ENCODE results near the gene BICRAL. TPM values are rescaled to one million over a fixed set of nuclear protein-coding genes. Genes with fewer than 3 reads are reported as not detected.
A peak's percentile ranks its signal among the peaks of the same experiment; 100 is the strongest.
"Not testable (repeated sequence)": the region's sequence is repeated elsewhere in the genome, so short reads cannot be mapped to it uniquely, and the experiment has no call there.

Gene BICRAL
- total RNA-seq, 1 donor from 2014 or later = 11.3 TPM

DNA sequence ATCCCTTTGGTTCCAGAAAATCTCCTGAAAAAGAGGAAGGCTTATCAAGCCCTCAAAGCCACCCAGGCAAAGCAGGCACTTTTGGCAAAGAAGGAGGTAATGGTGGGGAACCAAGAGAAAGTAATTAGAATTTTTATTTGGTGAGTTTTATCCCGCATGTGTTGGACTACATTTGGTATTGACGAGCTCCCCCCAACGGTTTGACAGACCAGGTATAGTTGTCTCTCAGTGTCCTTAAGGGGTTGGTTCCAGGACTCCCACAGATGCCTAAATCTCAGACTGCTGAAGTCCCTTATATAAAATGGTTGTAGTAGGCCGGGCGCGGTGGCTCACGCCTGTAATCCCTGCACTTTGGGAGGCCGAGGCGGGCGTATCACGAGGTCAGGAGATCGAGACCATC, 99.0 kb downstream of the BICRAL start:
- DNase-seq (ENCODE audit: low spot score); intact Hi-C loops (cut with DNase I): not testable (repeated sequence)

DNA sequence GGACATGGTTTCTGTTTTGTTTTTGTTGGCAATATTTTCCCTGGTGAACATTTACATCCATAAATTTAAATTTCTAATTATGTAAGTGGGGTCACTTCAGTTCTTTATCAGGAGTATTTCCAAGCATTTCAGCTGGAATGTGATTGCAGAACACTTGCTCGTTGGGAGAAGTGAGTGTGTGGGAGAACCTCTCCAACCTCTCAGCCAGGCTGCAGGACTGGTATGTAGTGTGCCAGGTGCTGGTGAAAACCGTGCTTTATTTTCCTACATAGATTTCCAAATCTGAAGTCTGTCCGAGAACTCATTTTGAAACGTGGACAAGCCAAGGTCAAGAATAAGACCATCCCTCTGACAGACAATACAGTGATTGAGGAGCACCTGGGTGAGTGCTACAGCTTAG, 103.8 kb downstream of the BICRAL start:
- no peak for DNase-seq (ENCODE audit: low spot score)
- intact Hi-C loops (cut with DNase I) = no loop called here

DNA sequence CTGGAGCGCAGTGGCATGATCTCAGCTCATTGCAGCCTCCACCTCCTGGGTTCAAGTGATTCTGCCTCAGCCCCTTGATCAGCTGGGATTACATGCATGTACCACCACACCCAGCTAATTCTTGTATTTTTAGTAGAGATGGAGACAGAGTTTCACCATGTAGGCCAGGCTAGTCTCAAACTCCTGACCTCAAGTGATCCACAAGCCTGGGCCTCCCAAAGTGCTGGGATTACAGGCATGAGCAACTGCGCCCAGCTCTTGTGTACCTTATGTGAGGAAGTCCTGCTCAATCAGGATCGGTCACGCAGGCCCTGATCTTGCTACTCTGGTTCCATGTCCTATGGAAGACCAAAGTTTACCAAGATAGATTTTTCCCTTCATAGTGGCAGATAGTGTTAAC, 106.3 kb downstream of the BICRAL start:
- DNase-seq (ENCODE audit: low spot score); intact Hi-C loops (cut with DNase I): not testable (repeated sequence)

DNA sequence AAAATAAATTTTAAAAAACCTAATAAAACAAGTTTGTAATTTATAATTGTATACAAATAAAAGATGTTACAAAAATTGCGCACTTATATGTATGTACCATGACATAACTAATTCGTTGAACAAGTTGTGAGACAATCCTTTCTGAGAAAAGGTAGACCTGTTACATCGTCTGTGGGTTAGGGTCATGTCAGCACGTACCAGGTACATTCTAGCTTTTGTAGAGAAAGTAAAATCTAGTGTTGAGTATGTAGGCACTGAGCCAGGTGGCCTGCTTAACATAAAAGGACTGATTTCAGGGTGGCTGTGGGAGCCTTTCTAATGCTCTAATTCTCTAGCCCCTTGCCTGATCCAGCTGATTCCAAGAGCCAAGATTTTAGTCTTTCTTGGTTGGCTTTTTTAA, 108.0 kb downstream of the BICRAL start:
- intact Hi-C loops (cut with DNase I) = loop anchor here (1.0 to 5.0 kb wide), 2 partner anchors 11 to 143 kb away; partner anchors contain the start of genes RPL7L1 and TBCC
- no peak for DNase-seq (ENCODE audit: low spot score)

DNA sequence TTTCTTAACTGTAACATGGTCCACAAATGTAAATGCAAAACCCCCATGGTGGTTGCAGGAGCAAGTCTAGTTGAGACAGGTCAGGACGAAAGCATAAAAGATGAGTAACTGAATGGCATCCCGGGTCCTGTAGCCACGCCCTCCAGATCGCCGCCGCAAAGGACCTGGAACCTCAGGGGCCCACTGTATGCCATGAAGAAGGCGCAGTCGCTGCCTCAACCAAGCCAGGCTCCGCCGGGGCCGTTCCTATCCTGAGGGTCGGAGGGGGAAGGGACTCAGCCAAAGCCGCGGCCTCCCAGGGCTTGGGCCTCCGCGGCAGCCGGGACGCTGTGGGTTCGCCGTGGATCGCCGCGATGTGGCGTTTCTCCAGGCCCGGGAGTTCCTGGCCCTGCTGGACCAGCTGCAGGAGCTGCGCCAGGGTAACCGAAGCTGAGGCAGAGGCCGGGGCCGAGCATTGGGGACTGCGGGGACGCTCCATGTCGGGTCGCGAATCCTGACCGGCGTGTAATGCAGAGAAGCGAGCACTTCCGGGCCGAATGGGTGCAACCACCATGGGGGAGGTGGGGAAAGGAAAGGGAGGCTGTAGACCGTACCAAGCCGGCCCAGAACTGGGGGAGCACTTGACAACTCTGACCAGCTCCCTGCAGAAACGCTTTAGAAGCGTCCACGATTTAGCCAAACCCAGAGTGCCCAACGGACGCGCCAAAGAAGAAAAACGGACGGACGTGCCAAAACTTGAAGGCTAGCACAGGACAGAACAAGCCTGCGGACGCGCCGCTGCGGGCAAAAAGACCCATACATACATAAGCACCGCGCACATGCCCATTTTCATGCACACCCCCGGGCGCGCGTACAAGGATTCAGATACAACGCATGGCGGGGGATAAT, 108.7 kb downstream of the BICRAL start:
- intact Hi-C loops (cut with DNase I) = loop anchor here (1.0 to 5.0 kb wide), 2 partner anchors 11 to 143 kb away; partner anchors contain the start of genes RPL7L1 and TBCC
- peak; percentile 98 for DNase-seq (ENCODE audit: low spot score)

DNA sequence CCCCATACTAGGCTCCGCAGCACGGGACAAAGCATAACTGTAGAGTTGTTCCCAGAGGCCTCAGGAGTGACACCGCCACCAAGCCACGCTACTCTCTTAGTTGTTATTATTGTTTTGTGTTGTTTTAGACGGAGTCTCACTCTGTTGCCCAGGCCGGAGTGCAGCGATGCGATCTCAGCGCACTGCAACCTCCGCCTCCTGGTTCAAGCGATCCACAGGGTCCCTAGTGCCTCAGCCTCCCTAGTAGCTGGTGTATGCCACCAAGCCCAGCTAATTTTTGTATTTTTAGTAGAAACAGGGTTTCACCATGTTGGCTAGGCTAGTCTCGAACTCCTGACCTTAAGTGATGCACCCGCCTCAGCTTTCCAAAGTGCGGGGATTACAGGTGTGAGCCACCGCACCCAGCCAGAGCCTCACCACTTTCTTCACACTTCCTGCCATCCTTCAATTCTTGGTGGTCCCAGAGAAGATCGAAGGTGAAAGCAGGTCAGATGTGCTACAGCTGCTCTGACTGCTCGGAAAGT, 109.4 kb downstream of the BICRAL start:
- DNase-seq (ENCODE audit: low spot score) = no peak
- intact Hi-C loops (cut with DNase I) = loop anchor here (5.0 kb wide), 1 partner anchor 144 kb away; the partner anchor contains the start of gene TBCC

DNA sequence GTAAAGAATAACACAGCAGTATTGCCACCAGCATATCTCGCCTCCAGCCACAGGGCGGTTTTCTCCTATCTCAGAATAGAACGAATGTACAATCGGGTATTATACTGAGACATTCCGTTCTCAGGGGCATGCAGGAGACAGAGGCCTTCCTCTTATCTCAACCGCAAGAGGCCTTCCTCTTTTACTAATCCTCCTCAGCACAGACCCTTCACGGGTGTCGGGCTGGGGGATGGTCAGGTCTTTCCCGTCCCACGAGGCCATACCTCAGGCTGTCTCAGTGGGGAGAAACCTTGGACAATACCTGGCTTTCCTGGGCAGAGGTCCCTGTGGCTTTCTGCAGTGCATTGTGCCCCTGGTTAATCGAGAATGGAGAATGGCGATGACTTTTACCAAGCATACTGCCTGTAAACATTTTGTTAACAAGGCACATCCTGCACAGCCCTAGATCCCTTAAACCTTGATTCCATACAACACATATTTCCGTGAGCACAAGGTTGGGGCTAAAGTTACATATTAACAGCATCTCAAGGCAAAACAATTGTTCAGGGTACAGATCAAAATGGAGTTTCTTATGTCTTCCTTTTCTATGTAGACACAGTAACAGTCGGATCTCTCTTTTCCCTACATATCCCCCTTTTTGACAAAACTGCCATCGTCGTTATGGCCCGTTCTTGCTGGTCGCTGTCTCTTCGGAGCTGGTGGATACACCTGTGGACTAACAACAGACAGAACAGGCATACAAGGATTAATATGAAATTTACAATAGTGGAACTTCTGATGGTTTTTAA, 112.4 kb downstream of the BICRAL start:
- not testable (repeated sequence) for DNase-seq (ENCODE audit: low spot score)
- intact Hi-C loops (cut with DNase I) = loop anchor here (5.0 kb wide), 1 partner anchor 147 kb away; the partner anchor contains the start of gene TBCC

DNA sequence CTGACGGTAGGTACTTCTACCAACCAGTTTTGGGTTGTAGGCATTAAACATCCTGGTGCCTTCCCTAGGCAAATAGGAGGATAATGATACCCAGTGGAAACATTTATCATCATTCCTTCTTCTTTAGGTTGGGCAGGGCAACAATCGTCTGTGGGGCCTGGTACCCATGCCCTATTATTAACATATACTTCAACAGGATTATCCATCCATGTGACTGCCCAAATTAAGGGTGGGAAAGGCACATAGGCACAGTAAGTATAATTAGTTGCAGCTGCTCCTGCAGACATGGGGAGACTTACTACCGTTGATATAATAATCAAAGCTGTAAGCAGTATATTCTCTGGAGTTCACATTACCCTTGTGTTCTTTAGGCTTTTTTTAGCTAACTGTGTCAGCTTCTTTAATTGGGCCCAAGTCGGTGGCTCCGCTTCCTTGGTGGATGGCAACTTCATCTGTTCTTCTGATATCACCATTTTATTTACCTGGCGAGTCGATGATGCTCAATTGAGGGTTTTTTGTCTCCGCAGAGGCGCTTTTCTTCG, 114.4 kb downstream of the BICRAL start:
- DNase-seq (ENCODE audit: low spot score) = no peak
- intact Hi-C loops (cut with DNase I) = no loop called here

DNA sequence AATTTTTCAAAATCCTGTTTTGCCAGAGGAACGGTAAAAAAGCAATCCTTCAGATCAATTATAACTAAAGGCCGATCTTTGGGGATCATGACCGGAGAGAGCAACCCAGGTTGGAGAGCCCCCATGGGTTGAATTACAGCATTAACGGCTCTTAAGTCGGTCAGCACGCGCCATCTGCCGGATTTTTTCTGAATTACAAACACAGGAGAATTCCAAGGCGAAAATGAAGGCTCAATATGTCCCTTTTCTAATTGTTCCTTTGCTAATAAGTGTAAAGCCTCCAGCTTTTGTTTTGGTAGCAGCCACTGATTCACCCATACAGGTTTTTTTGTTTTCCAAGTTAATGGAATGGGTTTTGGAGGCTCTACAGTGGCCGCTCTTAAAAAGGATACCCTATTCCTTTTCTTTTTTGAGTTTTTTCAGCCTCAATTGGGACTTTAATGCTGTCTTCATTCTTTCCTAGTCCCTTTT, 117.1 kb downstream of the BICRAL start:
- intact Hi-C loops (cut with DNase I) = no loop called here
- DNase-seq (ENCODE audit: low spot score) = no peak

DNA sequence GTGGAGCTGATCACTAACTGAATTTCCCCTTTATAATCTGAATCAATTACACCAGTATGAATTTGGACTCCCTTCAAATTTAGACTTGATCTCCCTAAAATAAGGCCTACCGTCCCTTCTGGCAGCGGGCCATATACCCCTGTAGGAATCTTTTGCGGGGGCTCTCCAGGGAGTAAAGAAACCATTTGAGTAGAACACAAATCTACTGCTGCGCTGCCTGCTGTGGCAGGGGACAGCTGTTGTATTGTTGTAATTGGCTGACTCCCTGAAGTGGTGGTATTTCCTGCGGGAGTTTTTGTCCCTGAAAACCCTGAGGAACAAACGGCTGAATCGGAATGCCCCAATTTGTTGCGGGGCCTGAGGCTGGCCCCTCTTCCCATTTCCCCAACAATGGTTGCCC, 118.0 kb downstream of the BICRAL start:
- no peak for DNase-seq (ENCODE audit: low spot score)
- intact Hi-C loops (cut with DNase I) = loop anchor here (5.0 to 10.0 kb wide), 3 partner anchors 112 to 435 kb away; partner anchors contain the start of genes KLHDC3 and MEA1

DNA sequence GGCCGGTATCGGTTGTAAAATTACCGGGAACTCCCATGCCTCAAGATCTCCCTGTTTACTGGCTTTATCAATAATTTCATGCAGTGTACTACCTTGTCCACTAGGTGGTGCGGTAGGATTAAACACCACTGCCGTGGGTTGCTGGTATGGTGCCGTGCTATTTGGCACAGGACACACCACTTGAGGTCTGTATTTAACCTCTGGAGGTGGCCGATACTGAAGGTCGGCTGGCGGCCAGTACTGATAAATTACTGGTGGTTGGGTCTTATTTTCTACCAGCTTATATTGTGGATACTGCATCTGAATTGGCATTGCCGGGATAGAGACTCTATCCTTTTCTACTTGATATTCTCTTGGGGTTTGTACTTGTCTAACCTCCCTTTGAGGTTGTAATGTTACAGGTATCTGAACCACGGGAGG, 119.7 kb downstream of the BICRAL start:
- DNase-seq (ENCODE audit: low spot score) = peak; percentile 88
- intact Hi-C loops (cut with DNase I) = loop anchor here (5.0 to 10.0 kb wide), 3 partner anchors 111 to 433 kb away; partner anchors contain the start of genes KLHDC3 and MEA1

DNA sequence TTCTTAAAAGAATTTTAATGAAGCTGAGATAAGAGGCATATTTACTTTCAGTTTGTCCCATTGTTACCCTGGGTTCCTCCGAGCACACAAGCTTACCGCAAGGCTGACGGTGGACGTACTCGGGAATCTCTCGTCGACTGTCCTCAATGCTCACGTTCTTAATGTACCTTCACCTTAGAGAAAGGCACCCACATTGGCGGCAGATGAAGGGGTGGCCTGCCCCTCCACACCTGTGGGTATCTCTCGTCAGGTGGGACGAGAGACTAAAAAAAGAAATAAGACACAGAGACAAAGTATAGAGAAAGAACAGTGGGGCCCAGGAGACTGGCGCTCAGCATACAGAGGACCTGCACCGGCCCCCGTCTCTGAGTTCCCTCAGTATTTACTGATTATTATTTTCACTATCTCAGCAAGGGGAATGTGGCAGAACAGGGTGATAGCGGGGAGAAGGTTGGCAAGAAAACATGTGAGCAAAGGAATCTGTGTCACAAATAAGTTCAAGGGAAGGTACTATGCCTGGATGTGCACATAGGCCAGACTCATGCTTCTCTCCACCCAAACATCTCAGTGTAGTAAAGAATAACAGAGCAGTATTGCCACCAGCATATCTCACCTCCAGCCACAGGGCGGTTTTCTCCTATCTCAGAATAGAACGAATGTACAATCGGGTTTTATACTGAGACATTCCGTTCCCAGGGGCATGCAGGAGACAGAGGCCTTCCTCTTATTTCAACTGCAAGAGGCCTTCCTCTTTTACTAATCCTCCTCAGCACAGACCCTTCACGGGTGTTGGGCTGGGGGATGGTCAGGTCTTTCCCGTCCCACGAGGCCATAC, 120.8 kb downstream of the BICRAL start:
- DNase-seq (ENCODE audit: low spot score) = not testable (repeated sequence)
- intact Hi-C loops (cut with DNase I) = loop anchor here (5.0 to 10.0 kb wide), 3 partner anchors 110 to 432 kb away; partner anchors contain the start of genes KLHDC3 and MEA1

DNA sequence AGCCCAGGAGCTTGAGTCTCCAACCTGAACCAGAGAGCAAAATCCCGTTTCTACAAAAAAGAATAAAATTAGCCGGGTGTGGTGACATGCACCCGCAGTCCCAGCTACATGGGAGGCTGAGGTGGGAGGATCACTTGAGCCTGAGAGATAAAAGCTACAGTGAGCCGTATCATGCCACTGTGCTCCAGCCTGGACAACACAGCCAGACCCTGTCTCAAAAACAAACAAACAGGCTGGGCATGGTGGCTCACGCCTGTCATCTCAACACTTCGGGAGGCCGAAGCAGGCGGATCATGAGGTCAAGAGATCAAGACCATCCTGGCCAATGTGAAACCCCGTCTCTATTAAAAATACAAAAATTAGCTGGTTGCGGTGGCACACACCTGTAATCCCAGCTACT, 122.6 kb downstream of the BICRAL start:
- intact Hi-C loops (cut with DNase I) = loop anchor here (5.0 to 10.0 kb wide), 3 partner anchors 108 to 430 kb away; partner anchors contain the start of genes KLHDC3 and MEA1
- DNase-seq (ENCODE audit: low spot score) = no peak

DNA sequence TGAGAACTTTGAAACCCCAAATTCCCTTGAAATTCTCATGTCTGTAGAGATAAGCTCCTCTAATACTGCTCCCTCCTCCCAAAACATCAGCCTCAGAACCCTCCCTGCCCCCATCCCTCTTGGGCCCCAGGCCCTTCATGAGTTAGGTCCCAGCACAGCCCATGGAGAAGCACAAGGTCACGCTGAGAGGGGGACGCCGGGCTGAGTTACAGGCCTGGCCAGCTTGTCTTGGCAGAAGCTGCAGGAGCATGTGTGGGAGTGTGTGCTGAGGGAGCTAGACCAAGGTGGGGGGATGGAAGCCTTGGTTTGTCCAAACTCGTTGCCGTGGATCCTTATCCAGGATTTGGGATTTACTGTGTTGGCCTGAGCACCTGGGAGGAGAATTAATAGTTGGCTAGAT, 125.5 kb downstream of the BICRAL start:
- no peak for DNase-seq (ENCODE audit: low spot score)
- intact Hi-C loops (cut with DNase I) = loop anchor here (10.0 kb wide), 1 partner anchor 427 kb away; no protein-coding TSS in a partner anchor

DNA sequence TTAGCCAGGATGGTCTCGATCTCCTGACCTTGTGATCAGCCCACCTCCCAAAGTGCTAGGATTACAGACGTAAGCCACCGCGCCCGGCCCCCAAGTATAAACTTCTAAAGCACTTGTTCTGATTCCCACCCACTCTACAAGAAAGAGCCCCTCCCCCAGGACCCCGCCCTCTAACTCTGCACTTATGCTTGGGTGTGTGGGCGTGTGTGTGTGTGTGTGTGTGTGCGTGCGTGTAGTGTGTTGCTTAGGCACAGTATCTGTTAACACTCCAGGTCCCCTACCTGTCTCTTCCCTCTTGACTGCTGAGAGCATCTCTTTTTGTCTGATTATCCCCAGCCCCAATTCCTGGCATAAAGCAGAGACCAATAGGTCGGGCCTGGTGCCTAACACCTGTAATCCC, 128.0 kb downstream of the BICRAL start:
- DNase-seq (ENCODE audit: low spot score) = no peak
- intact Hi-C loops (cut with DNase I) = loop anchor here (10.0 kb wide), 1 partner anchor 425 kb away; no protein-coding TSS in a partner anchor

DNA sequence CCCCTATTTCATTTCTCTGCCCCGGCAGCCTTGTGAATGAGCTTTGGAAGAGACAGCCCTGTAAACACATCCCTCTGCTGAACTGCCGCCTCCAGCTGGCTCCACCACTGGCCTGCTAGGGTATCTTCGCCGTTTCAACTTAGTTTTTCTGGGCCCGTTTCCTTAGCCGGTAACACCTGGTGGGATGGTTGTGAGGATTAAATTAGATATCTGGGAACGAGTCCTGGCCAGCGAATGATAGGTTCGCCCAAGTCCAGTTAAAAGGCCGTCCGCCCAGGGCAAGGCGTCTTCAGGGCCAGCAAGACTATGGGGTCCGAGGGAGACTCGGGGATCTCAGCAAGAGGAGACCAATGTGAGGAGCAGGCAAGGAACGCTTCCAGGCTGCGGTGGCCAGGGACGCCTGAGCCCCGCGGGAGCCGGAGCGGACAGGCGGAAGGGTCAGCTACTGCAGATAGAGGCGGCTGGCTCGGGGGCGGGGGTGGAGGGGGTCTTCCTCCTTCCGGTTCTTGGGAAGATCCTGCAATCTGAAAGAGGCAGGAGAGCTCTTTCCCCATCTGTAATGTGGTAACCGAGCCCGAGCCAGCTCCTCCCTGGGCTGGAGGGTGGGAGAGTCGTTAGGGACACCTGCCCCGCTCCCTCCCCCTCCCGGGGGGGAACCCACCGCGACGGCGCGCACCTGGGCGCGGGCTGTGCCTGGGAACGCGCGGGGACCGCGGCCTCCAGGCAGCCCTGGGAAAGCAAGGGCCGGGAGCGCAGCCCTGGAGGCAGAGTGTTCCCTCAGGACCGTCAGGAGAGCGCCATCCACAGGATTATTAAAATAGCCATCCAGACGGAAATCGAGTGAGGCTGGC, 129.5 kb downstream of the BICRAL start:
- intact Hi-C loops (cut with DNase I) = no loop called here
- DNase-seq (ENCODE audit: low spot score) = no peak

DNA sequence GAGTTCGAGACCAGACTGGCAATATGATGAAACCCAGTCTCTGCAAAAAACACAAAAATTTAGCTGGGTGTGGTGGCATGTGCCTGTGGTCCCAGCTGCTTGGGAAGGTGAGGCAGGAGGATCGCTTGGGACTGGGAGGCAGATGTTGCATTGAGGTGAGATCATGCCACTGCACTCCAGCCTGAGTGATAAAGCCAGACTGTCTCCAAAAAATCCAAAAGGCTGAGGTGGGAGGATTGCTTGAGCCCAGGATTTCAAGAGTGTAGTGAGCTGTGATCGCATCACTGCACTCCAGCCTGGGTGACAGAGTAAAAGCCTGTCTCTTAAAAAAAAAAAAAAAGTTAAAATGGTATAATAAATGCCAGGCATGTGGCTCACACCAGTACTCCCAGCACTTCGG, 132.7 kb downstream of the BICRAL start:
- DNase-seq (ENCODE audit: low spot score) = no peak

More for the DNA sequence above, 132.7 kb downstream of the BICRAL start:
- intact Hi-C loops (cut with DNase I) = no loop called here
